Measurements from ENCODE around the gene SCFD2.

DNA sequence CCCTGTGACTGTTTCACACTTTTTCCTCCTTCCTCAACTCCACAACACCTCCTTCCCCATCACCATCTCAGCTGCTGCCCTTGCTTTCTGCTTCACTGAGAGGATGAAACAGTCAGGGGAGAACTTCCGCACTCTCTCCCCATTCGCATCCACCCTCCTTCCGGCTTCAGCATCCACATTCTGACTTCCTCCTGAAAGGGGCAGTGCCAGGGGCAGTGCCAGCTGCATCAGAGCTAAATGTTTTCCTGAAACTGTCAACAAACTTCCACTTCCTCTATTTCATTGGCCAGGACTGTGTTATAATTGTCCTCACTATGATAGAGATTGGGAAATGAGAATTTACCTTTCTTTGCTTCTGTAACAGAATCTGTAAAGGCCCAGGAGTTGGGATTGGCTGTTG, 521.9 kb downstream of the SCFD2 start:
- TF ChIP-seq EZH2 (IDR thresholded peaks at IDR 0.05; ENCODE audit: borderline replicate concordance, low read depth, low read length, severe bottlenecking) (no peak), POLR2A (IDR thresholded peaks at IDR 0.05; ENCODE audit: low read depth, low read length) (no peak), JUN (IDR thresholded peaks at IDR 0.05; ENCODE audit: borderline replicate concordance, insufficient read depth, insufficient read length, low read depth) (no peak), POLR2AphosphoS5 (IDR thresholded peaks at IDR 0.05; ENCODE audit: insufficient read depth, low read depth, low read length) (no peak), FOS (IDR thresholded peaks at IDR 0.05; ENCODE audit: borderline replicate concordance, insufficient read depth, low read length) (no peak), MYC (IDR thresholded peaks at IDR 0.05; ENCODE audit: low read depth, low read length) (no peak)
- TF ChIP-seq, protein P1, sequence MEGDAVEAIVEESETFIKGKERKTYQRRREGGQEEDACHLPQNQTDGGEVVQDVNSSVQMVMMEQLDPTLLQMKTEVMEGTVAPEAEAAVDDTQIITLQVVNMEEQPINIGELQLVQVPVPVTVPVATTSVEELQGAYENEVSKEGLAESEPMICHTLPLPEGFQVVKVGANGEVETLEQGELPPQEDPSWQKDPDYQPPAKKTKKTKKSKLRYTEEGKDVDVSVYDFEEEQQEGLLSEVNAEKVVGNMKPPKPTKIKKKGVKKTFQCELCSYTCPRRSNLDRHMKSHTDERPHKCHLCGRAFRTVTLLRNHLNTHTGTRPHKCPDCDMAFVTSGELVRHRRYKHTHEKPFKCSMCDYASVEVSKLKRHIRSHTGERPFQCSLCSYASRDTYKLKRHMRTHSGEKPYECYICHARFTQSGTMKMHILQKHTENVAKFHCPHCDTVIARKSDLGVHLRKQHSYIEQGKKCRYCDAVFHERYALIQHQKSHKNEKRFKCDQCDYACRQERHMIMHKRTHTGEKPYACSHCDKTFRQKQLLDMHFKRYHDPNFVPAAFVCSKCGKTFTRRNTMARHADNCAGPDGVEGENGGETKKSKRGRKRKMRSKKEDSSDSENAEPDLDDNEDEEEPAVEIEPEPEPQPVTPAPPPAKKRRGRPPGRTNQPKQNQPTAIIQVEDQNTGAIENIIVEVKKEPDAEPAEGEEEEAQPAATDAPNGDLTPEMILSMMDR (IDR thresholded peaks at IDR 0.05; ENCODE audit: extremely low read depth in 1 of 2, insufficient read depth in 1 of 2, low read depth in 1 of 2, low read length in 2 of 2), result no peak
- TF ChIP-seq, protein P2, sequence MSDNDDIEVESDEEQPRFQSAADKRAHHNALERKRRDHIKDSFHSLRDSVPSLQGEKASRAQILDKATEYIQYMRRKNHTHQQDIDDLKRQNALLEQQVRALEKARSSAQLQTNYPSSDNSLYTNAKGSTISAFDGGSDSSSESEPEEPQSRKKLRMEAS (IDR thresholded peaks at IDR 0.05; ENCODE audit: insufficient read depth, insufficient read length), result no peak
